Fibroblast of the aortic adventitia (primary cell): Measurements from ENCODE around the gene RPS6KA2. TPM values are rescaled to one million over a fixed set of nuclear protein-coding genes. Genes with fewer than 3 reads are reported as not detected.

Experiments used
- DNase-seq: peaks from one replicate; pipeline ENCODE4 v3.0.0-alpha.2; 2010; ENCODE audit warnings: low read depth
- H3K4me3 ChIP-seq: 2 replicates; pipeline ENCODE4 v1.5.1; 2011; ENCODE audit warnings: low read depth, mild to moderate bottlenecking, control low read depth, low read length, moderate library complexity
- CTCF ChIP-seq: IDR thresholded peaks from 2 replicates; pipeline ENCODE4 v1.5.1; 2011; ENCODE audit warnings: mild to moderate bottlenecking, low read length, control low read depth, inconsistent platforms; ENCODE audit not compliant: insufficient read depth
- total RNA-seq: library from RNA; depleted of rRNA; stranded (reverse); fragments of >200 nt; gene quantifications from 2 replicates; pipeline ENCODE4 v1.2.3, GENCODE V29; 2012; ENCODE audit warnings: low replicate concordance

RPS6KA2 gene
- total RNA-seq, 1 donor = 89.7 TPM

GRCh38 chr6:166591026-166591425 lies 36.0 kb downstream of the RPS6KA2 start:
- DNase-seq = no peak
- TF ChIP-seq CTCF = no peak
- no peak overlapping the region for H3K4me3 ChIP-seq

- no peak for TF ChIP-seq CTCF
- H3K4me3 ChIP-seq = no peak overlapping the region
- no peak for DNase-seq
These were observed 37.1 kb downstream of the RPS6KA2 start for GRCh38 chr6:166589786-166590574.

- TF ChIP-seq CTCF = no peak
- H3K4me3 ChIP-seq = no peak overlapping the region
- DNase-seq = no peak
These were observed 37.7 kb downstream of the RPS6KA2 start for GRCh38 chr6:166589337-166589731.

GRCh38 chr6:166588691-166589336 lies 38.2 kb downstream of the RPS6KA2 start:
- TF ChIP-seq CTCF = no peak
- DNase-seq = peak; percentile 81
- no peak overlapping the region for H3K4me3 ChIP-seq

- no peak for TF ChIP-seq CTCF
- DNase-seq = no peak
- H3K4me3 ChIP-seq = no peak overlapping the region
These were observed 39.2 kb downstream of the RPS6KA2 start for GRCh38 chr6:166587631-166588413.

GRCh38 chr6:166586424-166587156 lies 40.5 kb downstream of the RPS6KA2 start, which contains the start of gene RAMACL:
Gene RAMACL, minus strand, starts transcription at chr6:166586678. Its CDS starts 201 bp downstream, at chr6:166586477.
- TF ChIP-seq CTCF = no peak
- H3K4me3 ChIP-seq = peak within 1 kb of the TSS; percentile 44
- DNase-seq = no peak
